HepG2 (cell line): ENCODE measurements around the gene BORCS5. TPM values are rescaled to one million over a fixed set of nuclear protein-coding genes. Genes with fewer than 3 reads are reported as not detected.

Source experiments
- CEBPB ChIP-seq: IDR thresholded peaks from 2 replicates; pipeline ENCODE4 v1.6.1; 2011; ENCODE audit warnings: low read depth, low read length, improper control_type of control experiment, borderline replicate concordance
- CHD4 ChIP-seq: fragments of 200-600 bp; sonication (generic); IDR thresholded peaks from 2 replicates; pipeline ENCODE4 v1.7.0; 2017; ENCODE audit warnings: mild to moderate bottlenecking, low read length, borderline replicate concordance
- FOXC1 ChIP-seq: sonication (generic); formaldehyde crosslinking; IDR thresholded peaks from 2 replicates; pipeline ENCODE4 v1.8.0; 2022; ENCODE audit warnings: mild to moderate bottlenecking, missing genetic modification reagents, borderline replicate concordance
- GATAD2A ChIP-seq: IDR thresholded peaks from 2 replicates; pipeline ENCODE4 v1.6.1; 2016
- KDM4B ChIP-seq: sonication (generic); formaldehyde crosslinking; IDR thresholded peaks from 2 replicates; pipeline ENCODE4 v1.4.0; 2020; ENCODE audit warnings: missing genetic modification reagents
- KDM6A ChIP-seq: IDR thresholded peaks from 2 replicates; pipeline ENCODE4 v1.6.1; 2016; ENCODE audit warnings: low read depth
- NCOA2 ChIP-seq: sonication (generic); formaldehyde crosslinking; IDR thresholded peaks from 2 replicates; pipeline ENCODE4 v1.8.0; 2022; ENCODE audit warnings: inconsistent platforms
- NPAS2 ChIP-seq: sonication (generic); formaldehyde crosslinking; IDR thresholded peaks from 2 replicates; pipeline ENCODE4 v1.8.0; 2022; ENCODE audit warnings: mild to moderate bottlenecking, missing genetic modification reagents, borderline replicate concordance
- NR3C1 ChIP-seq: sonication (generic); formaldehyde crosslinking; IDR thresholded peaks from 2 replicates; pipeline ENCODE4 v1.4.0; 2020; ENCODE audit warnings: missing genetic modification reagents
- PCBP1 ChIP-seq: fragments of 200-400 bp; formaldehyde crosslinking; IDR thresholded peaks from 2 replicates; pipeline ENCODE4 v1.6.1; 2017; ENCODE audit warnings: mild to moderate bottlenecking, low read depth, low read length, borderline replicate concordance
- SP140L ChIP-seq: sonication (generic); formaldehyde crosslinking; IDR thresholded peaks from 2 replicates; pipeline ENCODE4 v1.4.0; 2020; ENCODE audit warnings: missing genetic modification reagents, borderline replicate concordance
- SRF ChIP-seq: IDR thresholded peaks from 2 replicates; pipeline ENCODE4 v1.6.1; 2011; ENCODE audit warnings: mild to moderate bottlenecking, low read depth, low read length, moderate library complexity
- ZKSCAN5 ChIP-seq: sonication (generic); formaldehyde crosslinking; IDR thresholded peaks from 2 replicates; pipeline ENCODE4 v1.5.1; 2020; ENCODE audit warnings: mild to moderate bottlenecking, missing genetic modification reagents
- ZNF17 ChIP-seq: sonication (generic); formaldehyde crosslinking; IDR thresholded peaks from 2 replicates; pipeline ENCODE4 v1.5.0; 2020; ENCODE audit warnings: mild to moderate bottlenecking, missing genetic modification reagents
- polyA plus RNA-seq, 8 experiments: library from polyadenylated mRNA; depleted of rRNA in 3 of 8; stranded (reverse) in 7 of 8; unstranded in 1 of 8; fragments of >200 nt; fragmentation: Illumina TruSeq in 4 of 8; extraction: Trizol in 4 of 8; gene quantifications; 2 replicates each; pipeline versions ENCODE4 v1.2.1 to v1.2.3, GENCODE V29; 2011 to 2016; ENCODE audit warnings: low read depth in 4 of 8, missing spikeins in 1 of 8, mixed read lengths in 1 of 8; ENCODE audit not compliant: insufficient read depth in 1 of 8
- total RNA-seq, 5 experiments: library from RNA; depleted of rRNA; stranded (reverse); fragments of >200 nt; fragmentation: Illumina TruSeq; extraction: Trizol; gene quantifications; 2 replicates each; pipeline ENCODE4 v1.2.3, GENCODE V29; 2016; ENCODE audit warnings: low read depth in 1 of 5
- TF ChIP-seq, protein P1 (sequence below): sonication (generic); IDR thresholded peaks from 2 replicates; pipeline ENCODE4 v1.6.1; 2016; ENCODE audit warnings: low read depth, borderline replicate concordance
- TF ChIP-seq, protein P2 (sequence below): sonication (generic); formaldehyde crosslinking; IDR thresholded peaks from 2 replicates; pipeline ENCODE4 v1.5.0; 2020; ENCODE audit warnings: mild to moderate bottlenecking, missing genetic modification reagents
- TF ChIP-seq, protein P3 (sequence below): sonication (generic); formaldehyde crosslinking; IDR thresholded peaks from 2 replicates; pipeline ENCODE4 v1.4.0; 2020; ENCODE audit warnings: missing genetic modification reagents
- TF ChIP-seq, protein P4 (sequence below): sonication (generic); formaldehyde crosslinking; IDR thresholded peaks from 2 replicates; pipeline ENCODE4 v1.5.0; 2020; ENCODE audit warnings: mild to moderate bottlenecking, low read depth, missing genetic modification reagents, borderline replicate concordance
- TF ChIP-seq, protein P5 (sequence below): sonication (generic); formaldehyde crosslinking; IDR thresholded peaks from 2 replicates; pipeline ENCODE4 v1.4.0; 2020; ENCODE audit warnings: missing genetic modification reagents, mild to moderate bottlenecking, borderline replicate concordance
- TF ChIP-seq, protein P6 (sequence below): sonication (generic); formaldehyde crosslinking; IDR thresholded peaks from 2 replicates; pipeline ENCODE4 v1.4.0; 2020; ENCODE audit warnings: missing genetic modification reagents

Gene BORCS5
- total and polyA plus RNA-seq, 2 of the 13 experiments (the other 11 are each of a cell fraction or from before 2014, with no cell fraction given), result 3.9 to 4.7 TPM

DNA sequence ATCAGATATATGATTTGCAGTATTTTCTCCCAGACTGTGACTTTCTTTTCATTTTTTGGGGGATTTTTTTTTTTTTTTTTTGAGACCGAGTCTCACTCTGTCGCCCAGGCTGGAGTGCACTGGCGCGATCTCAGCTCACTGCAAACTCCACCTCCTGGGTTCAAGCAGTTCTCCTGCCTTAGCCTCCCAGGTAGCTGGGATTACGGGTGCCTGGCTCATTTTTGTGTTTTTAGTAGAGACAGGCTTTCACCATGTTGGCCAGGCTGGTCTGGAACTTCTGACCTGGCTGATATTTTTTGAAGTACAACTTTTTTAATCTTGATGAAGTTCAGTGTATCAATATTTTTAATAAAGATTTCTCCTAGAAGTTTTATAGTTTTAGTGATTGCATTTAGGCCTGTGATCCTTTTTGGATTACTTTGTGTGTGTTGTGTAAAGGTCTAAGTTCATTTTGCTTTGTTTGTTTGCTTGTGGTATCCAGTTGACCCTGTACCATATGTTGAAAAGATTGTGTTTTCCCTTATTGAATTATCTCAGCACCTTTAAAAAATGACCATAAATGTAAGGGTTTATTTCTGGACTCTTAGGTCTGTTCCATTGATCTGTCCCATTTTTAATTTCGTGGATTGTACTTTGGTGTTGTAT is 24.2 kb downstream of the BORCS5 start (continued):
- no peak for TF ChIP-seq CHD4
- TF ChIP-seq ZKSCAN5 (CRISPR knock-in tag), result no peak
- TF ChIP-seq SRF, result no peak
- TF ChIP-seq, protein P1, sequence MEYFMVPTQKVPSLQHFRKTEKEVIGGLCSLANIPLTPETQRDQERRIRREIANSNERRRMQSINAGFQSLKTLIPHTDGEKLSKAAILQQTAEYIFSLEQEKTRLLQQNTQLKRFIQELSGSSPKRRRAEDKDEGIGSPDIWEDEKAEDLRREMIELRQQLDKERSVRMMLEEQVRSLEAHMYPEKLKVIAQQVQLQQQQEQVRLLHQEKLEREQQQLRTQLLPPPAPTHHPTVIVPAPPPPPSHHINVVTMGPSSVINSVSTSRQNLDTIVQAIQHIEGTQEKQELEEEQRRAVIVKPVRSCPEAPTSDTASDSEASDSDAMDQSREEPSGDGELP, result peak; percentile 72
- TF ChIP-seq FOXC1 (CRISPR knock-in tag), result no peak
- TF ChIP-seq, protein P2, sequence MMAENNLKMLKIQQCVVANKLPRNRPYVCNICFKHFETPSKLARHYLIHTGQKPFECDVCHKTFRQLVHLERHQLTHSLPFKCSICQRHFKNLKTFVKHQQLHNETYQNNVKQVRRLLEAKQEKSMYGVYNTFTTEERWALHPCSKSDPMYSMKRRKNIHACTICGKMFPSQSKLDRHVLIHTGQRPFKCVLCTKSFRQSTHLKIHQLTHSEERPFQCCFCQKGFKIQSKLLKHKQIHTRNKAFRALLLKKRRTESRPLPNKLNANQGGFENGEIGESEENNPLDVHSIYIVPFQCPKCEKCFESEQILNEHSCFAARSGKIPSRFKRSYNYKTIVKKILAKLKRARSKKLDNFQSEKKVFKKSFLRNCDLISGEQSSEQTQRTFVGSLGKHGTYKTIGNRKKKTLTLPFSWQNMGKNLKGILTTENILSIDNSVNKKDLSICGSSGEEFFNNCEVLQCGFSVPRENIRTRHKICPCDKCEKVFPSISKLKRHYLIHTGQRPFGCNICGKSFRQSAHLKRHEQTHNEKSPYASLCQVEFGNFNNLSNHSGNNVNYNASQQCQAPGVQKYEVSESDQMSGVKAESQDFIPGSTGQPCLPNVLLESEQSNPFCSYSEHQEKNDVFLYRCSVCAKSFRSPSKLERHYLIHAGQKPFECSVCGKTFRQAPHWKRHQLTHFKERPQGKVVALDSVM (CRISPR knock-in tag), result peak; percentile 71
- TF ChIP-seq, protein P3, sequence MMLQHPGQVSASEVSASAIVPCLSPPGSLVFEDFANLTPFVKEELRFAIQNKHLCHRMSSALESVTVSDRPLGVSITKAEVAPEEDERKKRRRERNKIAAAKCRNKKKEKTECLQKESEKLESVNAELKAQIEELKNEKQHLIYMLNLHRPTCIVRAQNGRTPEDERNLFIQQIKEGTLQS, result no peak
- TF ChIP-seq, protein P4, sequence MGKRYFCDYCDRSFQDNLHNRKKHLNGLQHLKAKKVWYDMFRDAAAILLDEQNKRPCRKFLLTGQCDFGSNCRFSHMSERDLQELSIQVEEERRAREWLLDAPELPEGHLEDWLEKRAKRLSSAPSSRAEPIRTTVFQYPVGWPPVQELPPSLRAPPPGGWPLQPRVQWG (CRISPR knock-in tag), result no peak
- peak; percentile 73 for TF ChIP-seq NCOA2
- TF ChIP-seq KDM6A (CRISPR knock-in tag), result peak; percentile 45; the same call in 1 of the 2 replicates
- TF ChIP-seq NR3C1, result no peak
- no peak for TF ChIP-seq PCBP1
- TF ChIP-seq GATAD2A (CRISPR knock-in tag), result peak; percentile 84
- no peak for TF ChIP-seq KDM4B
- peak; percentile 15; the same call in 1 of the 2 replicates for TF ChIP-seq CEBPB
- TF ChIP-seq, protein P5, sequence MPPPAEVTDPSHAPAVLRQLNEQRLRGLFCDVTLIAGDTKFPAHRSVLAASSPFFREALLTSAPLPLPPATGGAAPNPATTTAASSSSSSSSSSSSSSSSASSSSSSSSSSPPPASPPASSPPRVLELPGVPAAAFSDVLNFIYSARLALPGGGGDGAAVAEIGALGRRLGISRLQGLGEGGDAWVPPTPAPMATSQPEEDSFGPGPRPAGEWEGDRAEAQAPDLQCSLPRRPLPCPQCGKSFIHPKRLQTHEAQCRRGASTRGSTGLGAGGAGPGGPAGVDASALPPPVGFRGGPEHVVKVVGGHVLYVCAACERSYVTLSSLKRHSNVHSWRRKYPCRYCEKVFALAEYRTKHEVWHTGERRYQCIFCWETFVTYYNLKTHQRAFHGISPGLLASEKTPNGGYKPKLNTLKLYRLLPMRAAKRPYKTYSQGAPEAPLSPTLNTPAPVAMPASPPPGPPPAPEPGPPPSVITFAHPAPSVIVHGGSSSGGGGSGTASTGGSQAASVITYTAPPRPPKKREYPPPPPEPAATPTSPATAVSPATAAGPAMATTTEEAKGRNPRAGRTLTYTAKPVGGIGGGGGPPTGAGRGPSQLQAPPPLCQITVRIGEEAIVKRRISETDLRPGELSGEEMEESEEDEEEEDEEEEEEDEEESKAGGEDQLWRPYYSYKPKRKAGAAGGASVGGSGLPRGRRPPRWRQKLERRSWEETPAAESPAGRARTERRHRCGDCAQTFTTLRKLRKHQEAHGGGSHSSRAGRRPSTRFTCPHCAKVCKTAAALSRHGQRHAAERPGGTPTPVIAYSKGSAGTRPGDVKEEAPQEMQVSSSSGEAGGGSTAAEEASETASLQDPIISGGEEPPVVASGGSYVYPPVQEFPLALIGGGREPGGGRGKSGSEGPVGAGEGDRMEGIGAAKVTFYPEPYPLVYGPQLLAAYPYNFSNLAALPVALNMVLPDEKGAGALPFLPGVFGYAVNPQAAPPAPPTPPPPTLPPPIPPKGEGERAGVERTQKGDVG (CRISPR knock-in tag), result 0 out of 2 replicates have a peak, but pooled peaks have one; percentile 47
- TF ChIP-seq, protein P6, sequence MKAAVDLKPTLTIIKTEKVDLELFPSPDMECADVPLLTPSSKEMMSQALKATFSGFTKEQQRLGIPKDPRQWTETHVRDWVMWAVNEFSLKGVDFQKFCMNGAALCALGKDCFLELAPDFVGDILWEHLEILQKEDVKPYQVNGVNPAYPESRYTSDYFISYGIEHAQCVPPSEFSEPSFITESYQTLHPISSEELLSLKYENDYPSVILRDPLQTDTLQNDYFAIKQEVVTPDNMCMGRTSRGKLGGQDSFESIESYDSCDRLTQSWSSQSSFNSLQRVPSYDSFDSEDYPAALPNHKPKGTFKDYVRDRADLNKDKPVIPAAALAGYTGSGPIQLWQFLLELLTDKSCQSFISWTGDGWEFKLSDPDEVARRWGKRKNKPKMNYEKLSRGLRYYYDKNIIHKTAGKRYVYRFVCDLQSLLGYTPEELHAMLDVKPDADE (CRISPR knock-in tag), result no peak
- no peak for TF ChIP-seq ZNF17 (CRISPR knock-in tag)
- TF ChIP-seq NPAS2 (CRISPR knock-in tag), result no peak
- TF ChIP-seq SP140L, result no peak
